ENCODE data around the gene LPAR5.
"Not testable (repeated sequence)": the region's sequence is repeated elsewhere in the genome, so short reads cannot be mapped to it uniquely, and the experiment has no call there.

LPAR5 gene

GRCh38 chr12:6605421-6606330 is 30.1 kb downstream of the LPAR5 start:
- DNase-seq: peak; percentile 57

- no peak for DNase-seq
Measured at GRCh38 chr12:6604259-6605029, 31.3 kb downstream of the LPAR5 start.

- peak; percentile 49 for DNase-seq
Measured at GRCh38 chr12:6603095-6603567, 32.6 kb downstream of the LPAR5 start.

- DNase-seq: no peak
Measured at GRCh38 chr12:6602526-6602925, 33.2 kb downstream of the LPAR5 start.

- not testable (repeated sequence) for DNase-seq
Measured at GRCh38 chr12:6595673-6596072, 40.1 kb downstream of the LPAR5 start.

GRCh38 chr12:6592087-6592486 is 43.7 kb downstream of the LPAR5 start:
- no peak for DNase-seq

GRCh38 chr12:6586569-6586968 is 49.2 kb downstream of the LPAR5 start:
- not testable (repeated sequence) for DNase-seq

- DNase-seq: no peak
Measured at GRCh38 chr12:6584293-6584692, 51.5 kb downstream of the LPAR5 start.

GRCh38 chr12:6582959-6583358 is 52.8 kb downstream of the LPAR5 start:
- DNase-seq: no peak

- DNase-seq: no peak
Measured at GRCh38 chr12:6582196-6582595, 53.6 kb downstream of the LPAR5 start.

- DNase-seq: no peak
Measured at GRCh38 chr12:6575648-6576047, 60.1 kb downstream of the LPAR5 start.

- no peak for DNase-seq
Measured at GRCh38 chr12:6574576-6575295, 61.0 kb downstream of the LPAR5 start.

GRCh38 chr12:6573001-6573400 is 62.8 kb downstream of the LPAR5 start:
- DNase-seq: no peak

GRCh38 chr12:6570264-6570887 is 65.4 kb downstream of the LPAR5 start:
- DNase-seq: no peak

GRCh38 chr12:6569786-6570185 is 66.0 kb downstream of the LPAR5 start:
- no peak for DNase-seq

GRCh38 chr12:6569312-6569711 is 66.4 kb downstream of the LPAR5 start:
- DNase-seq: no peak

Data from central memory CD4-positive, alpha-beta T cell (primary cell).